NCI-H510A treated with DMSO at 0.1 percent for 48 hours (cell line): ENCODE results near the gene CAMK2A.

Experiments
- DNase-seq: peaks from one replicate; lab custom pipeline; 2025; lab: John Stamatoyannopoulos, UW

Gene CAMK2A

GRCh38 chr5:150299571-150300327 is 10.2 kb upstream of the CAMK2A start:
- DNase-seq, result no peak

- no peak for DNase-seq
Observed at GRCh38 chr5:150298701-150299451, 9.3 kb upstream of the CAMK2A start.

GRCh38 chr5:150297934-150298595 is 8.5 kb upstream of the CAMK2A start:
- DNase-seq, result no peak

GRCh38 chr5:150297236-150297890 is 7.8 kb upstream of the CAMK2A start:
- no peak for DNase-seq

DNA sequence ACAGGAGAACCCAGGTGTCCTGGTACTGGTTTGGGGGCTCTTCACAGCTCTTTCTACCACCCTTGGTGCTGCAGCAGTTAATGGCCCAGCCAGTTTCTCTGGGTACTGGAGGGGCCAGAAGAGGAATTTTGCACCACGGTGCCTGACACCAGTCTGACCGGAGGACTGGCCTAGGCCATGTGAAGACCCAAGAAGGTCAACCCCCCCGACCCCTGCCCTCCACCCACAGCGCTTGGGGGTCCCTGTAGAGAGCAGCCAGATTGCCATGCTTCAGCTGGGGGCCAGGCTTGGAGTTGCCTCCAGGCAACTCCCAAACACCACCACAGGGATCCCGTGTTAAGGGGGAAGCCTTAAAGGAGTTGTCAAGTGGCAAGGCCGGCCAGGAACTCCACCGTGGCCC is 6.9 kb upstream of the CAMK2A start:
- DNase-seq, result no peak

DNA sequence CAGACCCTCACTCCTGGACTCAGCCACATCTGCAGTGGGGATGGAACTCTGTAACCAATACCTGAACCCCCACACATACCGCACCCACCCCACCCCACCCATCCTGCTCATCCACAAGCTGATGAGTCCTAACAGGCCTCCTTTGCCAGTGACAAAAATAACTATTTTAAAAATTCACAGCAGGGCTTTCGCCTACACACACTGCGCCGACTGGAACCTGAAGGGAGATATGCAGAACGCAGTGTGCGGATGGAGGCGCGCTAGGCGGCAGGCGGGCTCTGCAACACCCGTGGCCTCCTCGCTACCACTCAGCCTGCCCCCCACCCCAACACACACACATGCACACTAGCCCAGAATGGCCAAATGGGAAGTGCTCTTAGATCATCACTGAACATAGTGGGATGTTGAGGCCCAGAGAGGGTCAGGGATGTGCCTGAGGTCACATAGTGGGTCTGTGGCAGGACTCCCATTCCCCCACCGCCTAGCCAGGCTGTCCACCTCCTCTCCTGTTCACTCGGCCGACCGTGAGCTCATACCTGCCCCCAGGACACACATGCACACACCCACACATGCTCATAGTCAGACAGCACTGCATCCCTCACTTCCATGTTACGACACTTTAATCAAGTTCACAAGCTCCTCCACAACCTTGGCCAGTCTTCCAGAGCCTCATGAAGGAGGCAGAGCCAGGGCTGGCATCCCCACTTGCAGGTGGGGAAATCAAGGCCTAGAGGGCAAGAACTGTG is 6.3 kb upstream of the CAMK2A start:
- no peak for DNase-seq

GRCh38 chr5:150295172-150295634 is 5.6 kb upstream of the CAMK2A start:
- DNase-seq, result peak; percentile 51

DNA sequence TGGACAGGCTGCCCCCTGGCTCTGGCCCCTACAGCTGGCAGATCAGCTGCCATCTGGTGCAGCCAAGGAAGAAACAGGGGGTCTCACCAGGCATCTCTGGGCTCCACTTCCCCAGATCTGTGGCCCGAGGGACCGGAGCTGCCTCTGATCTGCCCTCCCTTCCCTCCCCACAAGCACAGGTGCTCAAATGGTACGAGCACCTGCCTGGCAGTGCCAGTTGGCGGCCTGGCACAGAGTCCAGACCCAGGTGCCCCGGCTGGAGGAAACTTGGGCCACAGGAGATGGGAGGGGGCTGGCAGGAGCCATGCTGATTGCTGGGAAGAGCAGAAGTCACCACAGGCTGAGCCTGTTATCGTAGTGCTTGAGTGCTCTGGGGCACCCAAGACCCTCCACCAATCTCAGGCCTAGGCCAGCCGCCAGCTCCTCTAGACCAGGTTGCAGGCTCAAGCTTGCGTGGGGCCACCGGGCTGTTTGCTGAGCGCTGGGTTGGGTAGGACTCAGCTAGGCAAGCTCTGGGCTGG is 5.0 kb upstream of the CAMK2A start:
- no peak for DNase-seq

DNA sequence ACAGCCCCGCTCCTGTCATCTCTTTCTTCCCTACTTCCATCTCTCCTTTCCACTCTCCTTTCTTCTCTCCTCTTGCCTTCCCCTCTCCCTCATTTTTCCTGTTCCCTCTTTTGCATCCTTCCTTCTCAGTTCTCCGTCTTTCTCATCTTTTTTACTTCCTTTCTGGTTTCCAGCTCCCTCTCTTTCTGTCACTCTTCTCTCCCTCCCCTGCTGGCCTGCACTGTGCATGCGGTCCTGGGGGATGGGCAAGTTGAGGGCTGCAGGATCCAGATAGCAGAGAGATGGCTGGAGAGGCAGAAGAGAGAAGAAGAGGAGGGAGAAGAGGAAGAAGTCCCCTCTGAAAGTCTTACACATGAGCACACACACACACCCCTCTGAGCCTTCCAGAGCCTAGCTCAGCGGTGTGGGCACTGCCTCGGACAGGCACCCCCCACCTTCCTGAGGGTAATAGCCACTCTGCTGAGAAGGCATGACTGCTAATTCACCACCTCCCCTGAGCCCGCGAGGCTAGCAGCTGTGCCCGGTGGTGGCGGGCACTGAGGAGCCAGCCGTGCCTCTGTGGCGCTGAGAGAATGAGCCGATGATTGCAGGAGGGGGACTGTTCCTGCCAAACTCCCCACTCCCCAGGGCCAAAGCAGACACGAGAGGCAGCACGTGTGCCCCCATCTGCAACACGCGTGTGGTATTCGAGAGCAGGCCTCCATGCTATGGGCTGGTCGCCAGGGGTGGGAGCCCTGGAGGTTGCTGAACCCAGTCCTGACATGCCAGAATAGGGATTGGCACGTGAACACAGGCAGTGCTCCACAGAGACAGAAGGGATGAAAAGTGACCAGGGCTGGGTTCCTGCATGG is 3.7 kb upstream of the CAMK2A start:
- no peak for DNase-seq

GRCh38 chr5:150291388-150292385 is 2.1 kb upstream of the CAMK2A start:
- DNase-seq, result no peak

- no peak for DNase-seq
Observed at GRCh38 chr5:150288791-150289190, 782 bp downstream of the CAMK2A start.

DNA sequence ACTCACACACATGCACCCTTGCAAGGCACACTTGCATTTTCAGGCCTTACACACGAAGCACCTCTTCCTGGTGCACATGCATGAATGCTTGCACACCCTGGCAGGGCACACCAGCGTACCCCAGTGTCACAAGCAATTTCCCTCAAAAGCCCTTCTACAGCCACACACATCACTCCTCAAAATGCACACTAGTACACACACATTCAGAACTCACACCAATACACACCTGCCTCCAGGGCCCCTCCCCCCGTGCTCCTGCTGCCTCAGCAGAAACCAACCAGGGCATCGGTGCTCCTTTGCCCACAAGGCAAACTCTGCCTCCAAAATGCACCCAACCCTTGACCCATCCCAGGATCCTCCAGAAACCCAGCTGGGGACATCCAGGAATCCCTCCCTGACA is 1.2 kb downstream of the CAMK2A start:
- no peak for DNase-seq

- peak; percentile 27 for DNase-seq
Observed at GRCh38 chr5:150286820-150287219, 2.8 kb downstream of the CAMK2A start.

DNA sequence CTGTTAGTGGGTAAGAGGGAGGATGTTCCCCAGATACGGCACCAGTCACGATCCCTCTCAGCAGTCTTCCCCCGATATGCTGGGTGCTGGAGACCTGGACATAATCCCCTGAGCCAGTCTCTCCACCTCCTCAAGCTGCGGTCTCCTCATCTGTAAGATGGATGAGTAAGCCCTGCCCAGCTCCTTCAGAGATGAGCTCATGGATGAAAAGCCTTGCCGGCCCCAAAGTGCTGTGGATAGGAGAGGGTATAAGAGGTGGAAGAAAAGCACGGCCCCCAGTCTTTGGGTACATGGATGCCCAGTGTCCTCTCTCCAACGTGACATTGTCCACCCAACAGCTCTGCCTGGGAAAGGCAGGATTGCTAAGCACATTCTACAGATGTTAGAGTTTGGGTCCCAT is 4.5 kb downstream of the CAMK2A start:
- no peak for DNase-seq

- DNase-seq, result no peak
Observed at GRCh38 chr5:150284311-150284710, 5.3 kb downstream of the CAMK2A start.

- no peak for DNase-seq
Observed at GRCh38 chr5:150283904-150284303, 5.7 kb downstream of the CAMK2A start.

GRCh38 chr5:150281987-150282386 is 7.6 kb downstream of the CAMK2A start:
- no peak for DNase-seq

GRCh38 chr5:150279330-150280020 is 10.1 kb downstream of the CAMK2A start:
- no peak for DNase-seq

- no peak for DNase-seq
Observed at GRCh38 chr5:150278916-150279315, 10.7 kb downstream of the CAMK2A start.
